Stomach (tissue), 4 donors: Measurements from ENCODE around the gene SFXN1.
"Not testable (repeated sequence)": the region's sequence is repeated elsewhere in the genome, so short reads cannot be mapped to it uniquely, and the experiment has no call there.

Experiments used
- CTCF ChIP-seq, 7 experiments: fragments of 450-650 bp in 4 of 7; fragments of 200-600 bp in 3 of 7; sonication (generic) in 3 of 7; IDR thresholded peaks; one replicate each; pipeline ENCODE4 v1.5.1; 2016 to 2019; ENCODE audit warnings: antibody characterized with exemption in 7 of 7, control low read depth in 2 of 7, mild to moderate bottlenecking in 1 of 7
- EP300 ChIP-seq: sonication (generic); formaldehyde crosslinking; IDR thresholded peaks from one replicate; pipeline ENCODE4 v1.6.1; 2017; ENCODE audit warnings: antibody characterized with exemption
- POLR2A ChIP-seq, 4 donors: fragments of 450-650 bp; IDR thresholded peaks; one replicate each; pipeline ENCODE4 v1.6.1; 2016; ENCODE audit warnings: antibody characterized with exemption in 4 of 4, control low read depth in 2 of 4, mild to moderate bottlenecking in 1 of 4, moderate library complexity in 1 of 4
- POLR2AphosphoS5 ChIP-seq, 3 donors: sonication (generic); formaldehyde crosslinking; IDR thresholded peaks; one replicate each; pipeline ENCODE4 v1.6.1; 2016; ENCODE audit warnings: antibody characterized with exemption in 3 of 3

- not testable (repeated sequence) for TF ChIP-seq POLR2AphosphoS5 (IDR thresholded peaks at IDR 0.05); CTCF (IDR thresholded peaks at IDR 0.05); POLR2A (IDR thresholded peaks at IDR 0.05); EP300
Measured at GRCh38 chr5:175535331-175535730, 57.0 kb downstream of the SFXN1 start.
